Stomach (tissue), 9 donors: ENCODE measurements around the gene COBL. TPM values are rescaled to one million over a fixed set of nuclear protein-coding genes. Genes with fewer than 3 reads are reported as not detected.

Experiments used
- DNase-seq, 2 donors: peaks; one replicate each; pipeline versions ENCODE4 v3.0.0 to v3.0.0-alpha.2; 2013 to 2019
- H3K27ac ChIP-seq, 5 donors: fragments of 200-600 bp in 4 of 5; sonication (generic) in 4 of 5; one replicate each; pipeline ENCODE4 v1.5.1; 2013 to 2019; ENCODE audit warnings: mild to moderate bottlenecking in 1 of 5, moderate library complexity in 1 of 5
- H3K27me3 ChIP-seq, 3 donors: fragments of 200-600 bp; sonication (generic); one replicate each; pipeline ENCODE4 v1.5.1; 2017 to 2019; ENCODE audit warnings: mixed run types in 1 of 3
- H3K36me3 ChIP-seq, 4 donors: fragments of 200-600 bp; sonication (generic); 1 replicate in 3 of 4; 2 replicates in 1 of 4; pipeline ENCODE4 v1.5.1; 2016 to 2019
- H3K4me1 ChIP-seq, 4 donors: fragments of 200-600 bp; sonication (generic); one replicate each; pipeline ENCODE4 v1.5.1; 2016 to 2019
- H3K4me3 ChIP-seq, 4 donors: fragments of 200-600 bp; sonication (generic) in 3 of 4; one replicate each; pipeline ENCODE4 v1.5.1; 2016 to 2019; ENCODE audit warnings: mild to moderate bottlenecking in 1 of 4
- H3K9me3 ChIP-seq, 4 donors: fragments of 200-600 bp; sonication (generic); one replicate each; pipeline ENCODE4 v1.5.1; 2016 to 2019
- EP300 ChIP-seq: sonication (generic); formaldehyde crosslinking; IDR thresholded peaks from one replicate; pipeline ENCODE4 v1.6.1; 2017; ENCODE audit warnings: antibody characterized with exemption
- POLR2A ChIP-seq, 4 donors: fragments of 450-650 bp; IDR thresholded peaks; one replicate each; pipeline ENCODE4 v1.6.1; 2016; ENCODE audit warnings: antibody characterized with exemption in 4 of 4, control low read depth in 2 of 4, mild to moderate bottlenecking in 1 of 4, moderate library complexity in 1 of 4
- POLR2AphosphoS5 ChIP-seq, 3 donors: sonication (generic); formaldehyde crosslinking; IDR thresholded peaks; one replicate each; pipeline ENCODE4 v1.6.1; 2016; ENCODE audit warnings: antibody characterized with exemption in 3 of 3
- WGBS, 5 donors: extraction: QIAGEN DNeasy Blood & Tissue Kit in 3 of 5; methylation state at CpG; one replicate each; pipeline versions ENCODE4 v1.1.5 to v1.1.7; 2013 to 2018; 5-methylcytosine and 5-hydroxymethylcytosine counted together
- intact Hi-C: fragments of 100-400 bp; cut with DNase I; formaldehyde crosslinking; loops from one replicate; pipeline ENCODE4 v1.15.1; 2023; ENCODE audit warnings: low total_unique reads
- polyA plus RNA-seq, 3 donors: library from polyadenylated mRNA; stranded (reverse); fragments of 200-250 nt; gene quantifications; one replicate each; pipeline ENCODE4 v1.2.3, GENCODE V29; 2013
- total RNA-seq, 5 donors: library from RNA; depleted of rRNA; stranded (reverse); fragments of >200 nt; gene quantifications; one replicate each; pipeline versions ENCODE4 v1.1.0 to v1.2.3, GENCODE V29; 2014 to 2016
- TF ChIP-seq, protein P1 (sequence below), 7 experiments: fragments of 450-650 bp in 4 of 7; fragments of 200-600 bp in 3 of 7; sonication (generic) in 3 of 7; IDR thresholded peaks; one replicate each; pipeline ENCODE4 v1.5.1; 2016 to 2019; ENCODE audit warnings: antibody characterized with exemption in 7 of 7, control low read depth in 2 of 7, mild to moderate bottlenecking in 1 of 7
- donor health status: healthy with polysubstance abuse.
- donor health status: Bipolar disorder and iron deficiency.
- donor health status: healthy.

COBL gene
- total and polyA plus RNA-seq, 8 donors = 4.9 to 79.9 (median 16.0) TPM

DNA sequence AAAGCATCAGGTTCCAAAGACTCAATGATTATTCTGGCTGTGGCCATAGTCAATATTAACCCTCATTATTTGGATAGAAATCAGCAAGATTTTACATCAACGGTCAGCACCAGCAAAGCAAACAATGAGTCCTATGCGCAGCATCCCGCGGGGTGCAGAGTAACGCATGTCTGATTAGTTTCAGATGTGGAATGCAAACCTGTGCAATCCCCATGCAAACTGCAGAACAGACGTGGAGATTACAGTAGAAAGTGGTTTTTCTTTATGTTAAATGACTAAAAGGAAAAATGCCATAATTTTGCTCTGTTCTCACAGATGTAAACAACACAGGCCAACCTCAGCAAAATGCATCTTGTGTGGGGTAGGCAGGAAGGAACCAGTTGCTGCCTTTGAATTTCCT is 275.8 kb downstream of the COBL start:
- DNase-seq = no peak
- WGBS, 5 donors = 20 to 46% (median 41%) methylated on average over 6 of the region's 6 CpGs
- no peak for TF ChIP-seq POLR2AphosphoS5 (IDR thresholded peaks at IDR 0.05)
- TF ChIP-seq, protein P1, sequence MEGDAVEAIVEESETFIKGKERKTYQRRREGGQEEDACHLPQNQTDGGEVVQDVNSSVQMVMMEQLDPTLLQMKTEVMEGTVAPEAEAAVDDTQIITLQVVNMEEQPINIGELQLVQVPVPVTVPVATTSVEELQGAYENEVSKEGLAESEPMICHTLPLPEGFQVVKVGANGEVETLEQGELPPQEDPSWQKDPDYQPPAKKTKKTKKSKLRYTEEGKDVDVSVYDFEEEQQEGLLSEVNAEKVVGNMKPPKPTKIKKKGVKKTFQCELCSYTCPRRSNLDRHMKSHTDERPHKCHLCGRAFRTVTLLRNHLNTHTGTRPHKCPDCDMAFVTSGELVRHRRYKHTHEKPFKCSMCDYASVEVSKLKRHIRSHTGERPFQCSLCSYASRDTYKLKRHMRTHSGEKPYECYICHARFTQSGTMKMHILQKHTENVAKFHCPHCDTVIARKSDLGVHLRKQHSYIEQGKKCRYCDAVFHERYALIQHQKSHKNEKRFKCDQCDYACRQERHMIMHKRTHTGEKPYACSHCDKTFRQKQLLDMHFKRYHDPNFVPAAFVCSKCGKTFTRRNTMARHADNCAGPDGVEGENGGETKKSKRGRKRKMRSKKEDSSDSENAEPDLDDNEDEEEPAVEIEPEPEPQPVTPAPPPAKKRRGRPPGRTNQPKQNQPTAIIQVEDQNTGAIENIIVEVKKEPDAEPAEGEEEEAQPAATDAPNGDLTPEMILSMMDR (IDR thresholded peaks at IDR 0.05) = no peak
- no peak for TF ChIP-seq EP300
- TF ChIP-seq POLR2A (IDR thresholded peaks at IDR 0.05) = no peak
- Histone ChIP-seq H3K4me1 (peaks cover 2 to 12% (median 7%) of the 10 kb centered on the region in 4 donors), H3K27me3 (no peaks in the 10 kb centered on the region), H3K27ac (no peak overlapping the region), H3K36me3 (peaks cover 0 to 7% (median 1%) of the 10 kb centered on the region in 4 donors), H3K4me3 (no peak overlapping the region), H3K9me3 (no peaks in the 10 kb centered on the region)
- intact Hi-C loops = no loop called here

DNA sequence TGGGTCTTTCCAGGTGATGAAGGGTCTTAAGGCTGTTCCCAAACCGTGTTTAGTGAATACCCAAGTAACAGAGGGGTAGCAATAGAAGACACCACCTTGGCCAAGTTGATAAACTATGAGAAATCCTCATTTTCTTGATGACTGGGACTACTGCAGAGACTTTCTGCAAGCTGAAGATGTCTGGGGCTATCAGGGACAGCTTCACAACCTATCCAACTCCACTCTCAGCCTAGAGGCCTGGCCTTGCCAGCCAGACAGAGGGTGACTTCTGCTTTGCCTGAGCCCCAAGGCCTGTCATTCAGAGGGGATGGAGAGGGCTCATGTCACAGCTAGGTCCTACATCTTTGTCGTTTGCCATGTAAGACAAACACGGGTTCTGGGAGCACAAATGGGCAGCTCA is 278.0 kb downstream of the COBL start:
- H3K4me1 ChIP-seq = peaks cover 9 to 29% (median 20%) of the 10 kb centered on the region in 4 donors
- H3K4me3 ChIP-seq = no peak overlapping the region
- H3K27ac ChIP-seq = no peak overlapping the region
- TF ChIP-seq POLR2AphosphoS5 (IDR thresholded peaks at IDR 0.05) (no peak), EP300 (no peak), POLR2A (IDR thresholded peaks at IDR 0.05) (no peak)
- TF ChIP-seq, protein P1 (IDR thresholded peaks at IDR 0.05) = no peak
- WGBS, 5 donors = 77 to 94% (median 86%) methylated on average over 1 to 3 of the region's 3 CpGs
- intact Hi-C loops = no loop called here
- no peak for DNase-seq
- no peaks in the 10 kb centered on the region for H3K27me3 ChIP-seq
- peaks cover 0 to 7% (median 1%) of the 10 kb centered on the region in 4 donors for H3K36me3 ChIP-seq
- no peaks in the 10 kb centered on the region for H3K9me3 ChIP-seq

DNA sequence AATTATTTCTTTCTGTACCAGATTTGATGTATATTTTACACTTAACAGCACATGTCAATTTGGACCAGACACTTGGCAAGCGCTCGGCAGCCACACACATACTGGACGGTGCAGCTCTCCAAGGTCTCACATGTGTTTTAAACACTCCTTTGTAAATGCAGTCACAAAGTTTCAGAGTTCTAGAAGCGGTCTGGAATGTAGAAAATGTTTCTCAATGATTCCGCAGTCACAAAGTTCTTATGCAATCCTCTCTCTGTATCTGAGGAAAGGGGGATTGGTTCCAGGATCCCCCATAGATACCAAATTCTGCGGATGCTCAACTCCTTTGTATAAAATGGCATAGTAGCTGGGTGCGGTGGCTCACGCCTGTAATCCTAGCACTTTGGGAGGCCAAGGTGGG is 280.9 kb downstream of the COBL start:
- TF ChIP-seq, protein P1 (IDR thresholded peaks at IDR 0.05) = no peak
- no peak for TF ChIP-seq POLR2AphosphoS5 (IDR thresholded peaks at IDR 0.05)
- no peak for TF ChIP-seq POLR2A (IDR thresholded peaks at IDR 0.05)
- no peak for TF ChIP-seq EP300

DNA sequence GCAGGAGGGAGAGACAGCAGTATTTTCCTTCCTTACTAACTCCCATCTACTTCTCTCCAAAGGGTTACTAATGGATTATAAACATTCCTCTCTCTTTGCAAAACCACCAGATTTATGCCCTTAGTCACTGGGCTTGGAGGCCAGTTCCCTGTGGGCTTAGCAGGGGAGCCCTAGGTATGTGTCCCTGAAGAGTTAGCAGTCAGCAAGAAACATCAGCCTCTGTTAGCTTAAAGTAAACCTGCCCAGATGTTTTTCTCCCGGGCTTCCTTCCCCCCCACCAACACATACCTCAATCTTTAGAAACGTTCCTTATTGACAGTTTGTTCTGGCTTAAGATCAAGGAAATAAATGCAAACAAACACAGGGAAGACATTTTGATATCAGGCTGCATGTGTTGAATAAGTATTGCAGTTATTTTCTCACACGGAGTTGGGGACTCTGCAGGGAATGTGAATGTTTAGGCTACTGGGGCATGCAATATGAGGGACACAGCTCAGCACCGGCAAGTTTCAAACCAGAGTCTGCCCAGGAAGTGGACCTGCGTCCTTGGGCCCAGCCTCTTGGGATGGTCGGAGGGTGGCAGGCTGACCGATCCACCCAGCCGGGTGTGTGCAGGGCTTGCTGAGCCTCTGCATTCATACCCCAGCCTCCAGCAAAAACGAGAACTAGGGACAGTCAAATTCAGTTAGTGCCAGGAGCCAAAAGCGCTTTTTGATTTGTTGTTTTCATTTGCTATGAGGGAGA is 281.9 kb downstream of the COBL start:
- peak in 1 of 2 donors; percentile 50 for DNase-seq
- Histone ChIP-seq H3K9me3 (no peaks in the 10 kb centered on the region), H3K27me3 (no peaks in the 10 kb centered on the region), H3K4me3 (no peak overlapping the region), H3K4me1 (peaks cover 9 to 28% (median 20%) of the 10 kb centered on the region in 4 donors), H3K27ac (peak overlapping the region in 3 of 5 donors; percentile 33 to 46 (median 36)), H3K36me3 (peaks cover 0 to 12% (median 0%) of the 10 kb centered on the region in 4 donors)
- TF ChIP-seq POLR2AphosphoS5 (IDR thresholded peaks at IDR 0.05) (peak in 1 of 3 donors; percentile 18), POLR2A (IDR thresholded peaks at IDR 0.05) (no peak), EP300 (no peak)
- TF ChIP-seq, protein P1 (IDR thresholded peaks at IDR 0.05) = no peak
- intact Hi-C loops = no loop called here
- 22 to 29% (median 25%) methylated on average over 6 to 10 of the region's 10 CpGs for WGBS, 5 donors

More for the DNA sequence above, 280.9 kb downstream of the COBL start:
- Histone ChIP-seq H3K9me3 (no peaks in the 10 kb centered on the region), H3K4me3 (no peak overlapping the region), H3K36me3 (peaks cover 0 to 6% (median 0%) of the 10 kb centered on the region in 4 donors), H3K27me3 (no peaks in the 10 kb centered on the region), H3K27ac (no peak overlapping the region), H3K4me1 (peaks cover 9 to 28% (median 20%) of the 10 kb centered on the region in 4 donors)
- no peak for DNase-seq
- WGBS, 5 donors = 80 to 92% (median 88%) methylated on average over 8 of the region's 8 CpGs
- intact Hi-C loops = no loop called here
